ENCODE results near the gene RAB3B. TPM values are rescaled to one million over a fixed set of nuclear protein-coding genes. Genes with fewer than 3 reads are reported as not detected.

Gene RAB3B
- 6.9 to 11.3 TPM (median 9.1 TPM) in 5 replicates for total RNA-seq (2022; extraction: Qiagen RNA extraction; ENCODE audit: low read depth)

GRCh38 chr1:51990478-51990965 lies at the start of gene RAB3B:
Gene RAB3B, minus strand, starts transcription at chr1:51990700. Its CDS starts 13,583 bp downstream, at chr1:51977117.

GRCh38 chr1:52033190-52034049 lies 42.9 kb upstream of the RAB3B start, which contains the start of gene KTI12:
Gene KTI12, minus strand, starts transcription at chr1:52033810. Its CDS starts 49 bp downstream, at chr1:52033761.

GRCh38 chr1:51878616-51879336 lies 111.7 kb downstream of the RAB3B start, which contains the start of gene NRDC:
Gene NRDC, minus strand, starts transcription at chr1:51878727. Its CDS starts 112 bp downstream, at chr1:51878615.

Other genes with a start within 250 kb of the RAB3B start
- 69.6 to 87.4 TPM (median 82.0 TPM) in 5 replicates for gene NRDC, start 112.0 kb downstream of the RAB3B start, total RNA-seq (2022; extraction: Qiagen RNA extraction; ENCODE audit: low read depth)
- gene KTI12, start 43.1 kb upstream of the RAB3B start, total RNA-seq (2022; extraction: Qiagen RNA extraction; ENCODE audit: low read depth): 17.0 to 20.1 TPM (median 18.4 TPM) in 5 replicates
- 35.8 to 39.8 TPM (median 36.9 TPM) in 5 replicates for gene TXNDC12, start 64.5 kb upstream of the RAB3B start, total RNA-seq (2022; extraction: Qiagen RNA extraction; ENCODE audit: low read depth)
- gene BTF3L4, start 65.6 kb upstream of the RAB3B start, total RNA-seq (2022; extraction: Qiagen RNA extraction; ENCODE audit: low read depth): 29.3 to 39.4 TPM (median 35.0 TPM) in 5 replicates
- gene ZFYVE9, start 151.4 kb upstream of the RAB3B start, total RNA-seq (2022; extraction: Qiagen RNA extraction; ENCODE audit: low read depth): 7.1 to 9.2 TPM (median 8.2 TPM) in 5 replicates

Measured in A549 treated with DMSO at 1 μM for 4 hours (cell line).